Smooth muscle cell (in vitro differentiated cells): ENCODE data around the gene PRUNE2. TPM values are rescaled to one million over a fixed set of nuclear protein-coding genes. Genes with fewer than 3 reads are reported as not detected.

Experiments
- DNase-seq: peaks from one replicate; lab custom pipeline; 2025; ENCODE audit not compliant: unreplicated experiment; lab: John Stamatoyannopoulos, UW
- H2AFZ ChIP-seq: fragments of 200-600 bp; sonication (generic); 2 replicates; pipeline ENCODE4 v1.6.0; 2016; ENCODE audit warnings: antibody characterized with exemption, low read depth, mild to moderate bottlenecking
- H3F3A ChIP-seq: fragments of 200-600 bp; sonication (generic); 2 replicates; pipeline ENCODE4 v1.6.0; 2017; ENCODE audit warnings: antibody characterized with exemption, low read depth
- H3K27ac ChIP-seq: fragments of 200-600 bp; sonication (generic); 2 replicates; pipeline ENCODE4 v1.5.1; 2016; ENCODE audit warnings: low read depth, mild to moderate bottlenecking
- H3K27me3 ChIP-seq: fragments of 200-600 bp; sonication (generic); 2 replicates; pipeline ENCODE4 v1.6.1; 2016; ENCODE audit warnings: low read depth, mild to moderate bottlenecking
- H3K36me3 ChIP-seq: fragments of 200-600 bp; sonication (generic); 2 replicates; pipeline ENCODE4 v1.5.1; 2016; ENCODE audit warnings: low read depth
- H3K4me1 ChIP-seq: fragments of 200-600 bp; sonication (generic); 2 replicates; pipeline ENCODE4 v1.5.1; 2016; ENCODE audit warnings: low read depth
- H3K4me2 ChIP-seq: fragments of 200-600 bp; sonication (generic); 2 replicates; pipeline ENCODE4 v1.6.0; 2016; ENCODE audit warnings: mild to moderate bottlenecking
- H3K4me3 ChIP-seq: fragments of 200-600 bp; sonication (generic); 2 replicates; pipeline ENCODE4 v1.5.1; 2016; ENCODE audit warnings: mild to moderate bottlenecking
- H3K79me2 ChIP-seq: fragments of 200-600 bp; sonication (generic); 2 replicates; pipeline ENCODE4 v1.6.0; 2016; ENCODE audit warnings: low read depth, mild to moderate bottlenecking
- H3K9ac ChIP-seq: fragments of 200-600 bp; sonication (generic); 2 replicates; pipeline ENCODE4 v1.6.0; 2016; ENCODE audit warnings: low read depth
- H3K9me3 ChIP-seq: fragments of 200-600 bp; sonication (generic); replicated peaks from 2 replicates; pipeline ENCODE4 v1.5.1; 2016; ENCODE audit warnings: low read depth
- H4K20me1 ChIP-seq: fragments of 200-600 bp; sonication (generic); 2 replicates; pipeline ENCODE4 v1.6.0; 2016; ENCODE audit warnings: low read depth
- CTCF ChIP-seq: fragments of 200-600 bp; sonication (generic); IDR thresholded peaks from 2 replicates; pipeline ENCODE4 v1.5.1; 2017; ENCODE audit warnings: borderline replicate concordance, mild to moderate bottlenecking, antibody characterized with exemption; ENCODE audit not compliant: insufficient read depth, poor library complexity, severe bottlenecking
- WGBS: methylation state at CpG from one replicate; pipeline ENCODE4 v1.1.7; 2016; ENCODE audit warnings: low lambda C conversion rate; 5-methylcytosine and 5-hydroxymethylcytosine counted together
- polyA plus RNA-seq: library from polyadenylated mRNA; unstranded; fragments of >200 nt; fragmentation: Nextera tagmentation; extraction: Ambion mirVana; gene quantifications from 2 replicates; pipeline ENCODE4 v1.2.1, GENCODE V29; 2016
- total RNA-seq: library from RNA; depleted of rRNA; stranded (reverse); fragments of >200 nt; gene quantifications from 2 replicates; pipeline ENCODE4 v1.2.3, GENCODE V29; 2014

PRUNE2 gene
- total and polyA plus RNA-seq, 2 experiments from 2014 or later: 0.79 to 1.9 TPM

GRCh38 chr9:76901801-76902200 is 4.1 kb downstream of the PRUNE2 start:
- TF ChIP-seq CTCF: no peak
- Histone ChIP-seq H3K9ac (no peak overlapping the region), H3K4me2 (no peak overlapping the region), H3K9me3 (no peaks in the 10 kb centered on the region), H4K20me1 (no peaks in the 10 kb centered on the region), H3K79me2 (no peaks in the 10 kb centered on the region), H3F3A (no peaks in the 10 kb centered on the region), H3K4me3 (no peak overlapping the region), H3K27ac (no peak overlapping the region), H2AFZ (no peak overlapping the region), H3K36me3 (no peaks in the 10 kb centered on the region), H3K4me1 (peaks cover 6% of the 10 kb centered on the region), H3K27me3 (peaks cover 74% of the 10 kb centered on the region)
- 87% methylated on average over 2 of the region's 2 CpGs for whole genome bisulfite sequencing
- DNase-seq: no peak

- Histone ChIP-seq H3K9me3 (no peaks in the 10 kb centered on the region), H3K4me1 (peaks cover 6% of the 10 kb centered on the region), H2AFZ (no peak overlapping the region), H3K27ac (no peak overlapping the region), H3K4me2 (no peak overlapping the region), H3K27me3 (peaks cover 78% of the 10 kb centered on the region), H4K20me1 (no peaks in the 10 kb centered on the region), H3K36me3 (no peaks in the 10 kb centered on the region), H3K9ac (no peak overlapping the region), H3F3A (no peaks in the 10 kb centered on the region), H3K4me3 (no peak overlapping the region), H3K79me2 (no peaks in the 10 kb centered on the region)
- no peak for TF ChIP-seq CTCF
- no peak for DNase-seq
- whole genome bisulfite sequencing: 80% methylated on average over 3 of the region's 3 CpGs
Measured at GRCh38 chr9:76900884-76901440, 5.0 kb downstream of the PRUNE2 start.

- 64% methylated on average over 2 of the region's 2 CpGs for WGBS
- Histone ChIP-seq H3K27ac (no peak overlapping the region), H3K9ac (no peak overlapping the region), H3K4me3 (no peak overlapping the region), H3K4me2 (no peak overlapping the region), H3K36me3 (no peaks in the 10 kb centered on the region), H3K9me3 (no peaks in the 10 kb centered on the region), H3K4me1 (no peaks in the 10 kb centered on the region), H3F3A (no peaks in the 10 kb centered on the region), H4K20me1 (no peaks in the 10 kb centered on the region), H3K79me2 (no peaks in the 10 kb centered on the region), H2AFZ (no peak overlapping the region), H3K27me3 (peaks cover 65% of the 10 kb centered on the region)
- DNase-seq: no peak
- no peak for TF ChIP-seq CTCF
Measured at GRCh38 chr9:76898786-76899185, 7.1 kb downstream of the PRUNE2 start.
